IPS-11a (cell line): Measurements from ENCODE around the gene VDAC1.

ENCODE experiments used
- H3K4me3 ChIP-seq: one replicate; pipeline ENCODE4 v1.5.1; 2013; ENCODE audit warnings: low read depth, low read length, control low read depth

The VDAC1 gene

DNA sequence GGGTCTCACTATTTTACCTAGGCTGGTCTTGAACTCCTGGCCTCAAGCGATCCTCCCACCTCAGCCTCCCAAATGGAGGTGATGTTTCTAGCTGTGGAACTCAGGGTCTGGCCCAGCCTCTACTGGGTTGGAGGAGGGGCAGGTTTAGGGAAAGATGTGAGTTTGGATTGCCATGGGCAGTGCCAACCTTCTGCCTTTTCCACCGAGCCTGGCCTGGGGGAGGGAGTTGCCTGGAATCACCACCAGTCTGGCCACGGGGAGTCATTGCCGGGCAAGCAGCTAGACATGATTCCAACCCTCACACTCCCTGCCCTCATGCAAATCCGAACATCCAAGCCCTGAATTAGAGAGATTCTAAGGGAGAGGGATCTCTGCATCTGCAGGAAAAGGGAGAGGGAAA is 21.0 kb upstream of the VDAC1 start:
- no peak overlapping the region for H3K4me3 ChIP-seq

DNA sequence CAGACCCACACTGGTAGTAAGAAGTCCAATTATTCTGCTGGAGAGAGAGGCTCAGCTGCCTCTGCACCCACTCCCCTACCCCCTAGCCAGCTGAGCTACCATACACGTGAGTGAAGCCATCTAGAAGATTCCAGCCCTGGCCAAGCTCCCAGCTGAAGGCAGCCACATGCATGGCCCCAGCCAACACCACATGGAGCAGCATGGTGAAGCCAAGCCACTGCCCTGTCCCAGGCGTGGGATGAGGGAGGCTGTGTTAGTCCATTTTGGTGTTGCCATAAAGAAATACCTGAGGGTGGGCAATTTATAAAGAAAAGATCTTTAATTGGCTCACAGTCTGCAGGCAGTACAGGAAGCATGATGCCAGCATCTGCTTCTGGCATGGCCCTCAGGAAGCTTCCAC is 20.0 kb upstream of the VDAC1 start:
- H3K4me3 ChIP-seq, result no peak overlapping the region

DNA sequence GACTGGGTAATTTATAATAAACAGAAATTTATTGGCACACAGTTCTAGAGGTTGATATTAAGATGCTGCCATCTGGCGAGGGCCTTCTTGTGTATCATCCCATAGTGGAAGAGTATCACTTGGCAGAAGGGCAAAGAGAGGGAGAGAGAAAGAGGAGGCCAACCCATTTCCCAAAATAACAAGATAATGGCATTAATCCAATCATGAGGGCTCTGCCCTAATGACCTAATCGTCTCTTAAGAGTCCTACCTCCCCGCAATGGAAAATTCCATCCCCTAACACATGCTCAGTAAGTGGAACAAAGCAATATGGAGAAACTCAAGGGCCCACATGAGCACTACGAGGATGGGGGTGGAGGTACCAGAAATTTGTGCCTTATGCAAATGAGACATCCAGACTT is 17.6 kb upstream of the VDAC1 start:
- H3K4me3 ChIP-seq, result no peak overlapping the region

DNA sequence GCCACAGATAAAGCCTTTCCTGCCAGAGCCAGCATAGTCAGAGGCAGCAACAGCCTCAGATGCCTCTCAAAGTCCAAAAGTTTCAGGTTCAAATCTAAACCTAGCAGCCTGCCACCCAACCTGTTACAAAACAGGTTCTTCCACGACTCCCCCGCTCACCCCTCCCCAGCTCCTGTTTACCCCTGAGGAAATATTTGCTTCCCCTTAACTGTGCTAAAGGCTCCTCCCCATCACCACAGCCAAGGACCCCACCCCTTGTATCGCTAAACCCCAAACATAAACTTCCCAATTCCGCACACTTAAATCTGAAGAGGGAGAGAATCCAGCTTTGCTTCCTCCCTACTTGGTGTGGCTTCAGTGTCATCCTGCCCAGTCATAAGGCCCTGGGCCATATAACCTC is 15.4 kb upstream of the VDAC1 start:
- H3K4me3 ChIP-seq, result no peak overlapping the region

DNA sequence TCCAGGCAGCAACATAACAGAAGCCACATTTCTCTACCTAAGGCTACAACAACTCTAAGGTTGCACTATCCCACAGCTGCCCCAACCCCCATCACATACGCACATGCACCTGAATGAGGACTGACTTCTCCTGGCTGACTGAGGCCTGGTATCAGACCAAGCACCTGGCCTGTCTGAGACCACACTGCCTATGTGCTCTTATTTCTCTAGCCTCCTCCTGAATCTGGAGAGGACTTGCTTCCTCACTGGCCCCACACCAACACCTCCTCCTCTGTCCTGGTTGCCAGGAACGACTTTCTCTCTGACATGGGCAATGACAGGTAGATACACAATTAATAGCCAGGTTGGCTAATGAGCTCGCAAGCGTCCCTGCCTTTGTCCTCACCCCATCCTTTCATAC is 14.9 kb upstream of the VDAC1 start:
- H3K4me3 ChIP-seq, result no peak overlapping the region

DNA sequence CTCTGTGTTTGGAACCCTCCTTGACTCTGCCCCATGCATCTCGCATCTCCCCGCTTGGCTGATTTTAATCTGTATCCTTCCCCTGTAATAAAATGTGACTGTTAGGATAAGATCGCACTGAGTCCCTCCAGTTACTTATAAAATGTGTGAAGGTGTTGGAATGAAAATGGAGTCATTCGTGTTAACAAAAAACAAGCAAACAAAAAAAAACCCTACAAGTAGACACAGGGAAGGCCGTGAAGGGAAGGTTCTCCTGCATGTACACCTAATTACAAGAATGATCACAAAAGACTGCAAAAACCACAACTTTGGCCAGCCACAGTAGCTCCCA is 14.2 kb upstream of the VDAC1 start:
- no peak overlapping the region for H3K4me3 ChIP-seq

DNA sequence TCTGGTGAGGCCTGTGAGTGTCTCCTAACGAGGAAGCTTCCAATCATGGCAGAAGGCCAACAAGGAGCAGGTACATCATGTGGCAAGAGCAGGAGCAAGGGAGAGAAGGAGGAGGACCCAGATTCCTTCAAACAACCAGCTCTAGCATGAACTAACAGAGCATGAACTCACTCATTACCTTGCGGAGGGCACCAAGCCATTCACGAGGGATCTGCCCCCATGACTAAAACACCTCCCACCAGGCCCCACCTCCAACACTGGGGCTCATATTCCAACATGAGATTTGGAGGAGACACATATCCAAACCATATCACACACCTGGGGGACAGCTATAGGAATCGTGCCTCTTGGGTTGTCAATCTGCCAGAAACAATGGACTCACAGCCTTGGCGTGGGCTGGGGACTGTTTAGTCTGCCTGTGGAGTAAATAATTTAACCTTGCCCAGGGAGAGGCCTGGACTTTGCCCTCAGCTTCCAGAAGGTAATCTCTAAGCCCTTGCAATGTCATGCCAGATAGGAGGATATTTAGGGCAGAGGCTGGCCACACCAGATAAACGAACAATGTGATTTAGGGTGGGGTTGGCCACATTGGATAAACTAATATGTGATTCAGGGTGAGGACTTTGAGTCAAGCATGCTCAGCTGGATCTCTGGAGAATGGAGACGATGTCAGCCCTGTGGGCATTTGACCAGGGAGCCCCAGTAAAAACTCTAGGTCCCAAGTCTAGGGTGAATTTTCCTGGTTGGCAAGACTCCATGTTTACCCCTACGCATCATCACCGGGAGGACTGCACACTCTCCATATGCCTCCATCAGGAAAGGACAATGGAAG is 13.6 kb upstream of the VDAC1 start:
- H3K4me3 ChIP-seq, result no peak overlapping the region

DNA sequence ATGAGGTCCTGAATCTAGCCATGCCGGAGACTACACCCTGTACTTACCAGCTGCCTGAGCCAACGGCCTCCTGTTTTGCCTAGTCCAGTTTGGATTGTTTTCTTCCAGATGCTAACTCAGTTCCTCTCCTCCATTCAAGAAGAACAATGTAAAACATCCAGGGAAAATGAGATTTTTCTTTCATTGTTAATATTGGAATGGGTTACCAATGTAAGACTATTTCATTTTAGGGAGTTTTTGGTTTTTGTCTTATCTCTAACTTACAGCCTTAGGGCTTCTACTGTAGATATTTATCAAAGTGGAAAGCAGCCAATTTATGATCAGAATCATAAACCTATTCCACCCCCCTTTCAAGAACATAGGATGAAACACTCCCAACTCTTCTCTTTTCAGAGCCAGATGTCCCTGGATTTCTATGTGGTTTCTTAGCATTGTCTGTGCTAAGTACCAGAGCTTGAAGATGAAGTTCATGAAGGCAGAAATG is 3.5 kb upstream of the VDAC1 start:
- H3K4me3 ChIP-seq, result no peak overlapping the region

DNA sequence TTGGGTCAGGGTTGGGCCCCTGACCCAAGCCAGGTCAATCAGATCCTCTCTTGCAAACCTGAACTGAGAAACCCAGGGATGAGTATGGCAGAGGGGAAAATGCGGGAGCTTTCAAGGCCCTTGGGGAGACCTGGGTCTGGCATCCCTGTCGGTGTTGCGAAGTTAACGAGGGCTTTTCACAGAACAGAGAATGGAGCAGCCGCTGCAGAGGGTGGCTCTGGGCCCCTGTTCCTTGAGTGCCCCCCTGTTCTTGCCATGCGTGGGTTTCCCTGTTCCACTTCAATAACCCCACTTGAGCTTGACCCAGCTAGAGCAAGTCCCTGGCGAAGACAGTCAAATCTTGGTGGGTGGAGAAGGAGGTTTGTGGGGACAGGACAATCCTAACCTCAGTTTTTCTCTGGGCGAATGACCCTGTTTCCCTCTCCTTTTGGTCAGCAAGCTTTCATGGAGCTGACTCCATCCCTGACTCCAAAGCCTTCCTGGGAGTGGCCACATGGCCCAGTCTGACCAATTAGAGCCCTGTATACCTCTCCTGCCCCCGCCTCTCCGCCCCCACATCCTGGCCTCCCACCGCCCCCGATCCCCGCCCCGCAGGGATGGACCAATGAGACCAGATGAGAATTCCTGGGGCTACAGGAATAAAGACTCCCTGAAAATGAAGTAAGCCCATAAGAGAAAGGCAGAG is 2.9 kb upstream of the VDAC1 start:
- no peak overlapping the region for H3K4me3 ChIP-seq

DNA sequence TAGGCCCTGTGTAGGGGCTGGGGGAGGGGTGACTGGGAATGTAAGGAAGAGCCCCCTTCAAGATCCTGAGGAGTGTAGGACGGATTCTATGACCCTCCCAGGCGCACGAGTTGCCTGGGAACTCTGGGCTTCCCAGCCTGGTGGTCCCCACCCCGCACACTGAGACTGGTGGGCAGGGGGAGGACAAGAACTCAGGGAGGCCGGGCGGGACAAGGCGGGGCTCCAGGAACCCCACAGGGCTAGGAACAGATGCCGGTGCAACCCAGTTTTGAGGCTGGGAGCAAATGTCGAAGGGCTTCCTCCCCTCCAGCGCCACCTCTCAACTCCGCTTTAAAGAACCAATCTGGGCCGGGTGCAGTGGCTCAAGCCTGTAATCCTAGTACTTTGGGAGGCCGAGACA is 1.3 kb upstream of the VDAC1 start:
- H3K4me3 ChIP-seq, result no peak overlapping the region

DNA sequence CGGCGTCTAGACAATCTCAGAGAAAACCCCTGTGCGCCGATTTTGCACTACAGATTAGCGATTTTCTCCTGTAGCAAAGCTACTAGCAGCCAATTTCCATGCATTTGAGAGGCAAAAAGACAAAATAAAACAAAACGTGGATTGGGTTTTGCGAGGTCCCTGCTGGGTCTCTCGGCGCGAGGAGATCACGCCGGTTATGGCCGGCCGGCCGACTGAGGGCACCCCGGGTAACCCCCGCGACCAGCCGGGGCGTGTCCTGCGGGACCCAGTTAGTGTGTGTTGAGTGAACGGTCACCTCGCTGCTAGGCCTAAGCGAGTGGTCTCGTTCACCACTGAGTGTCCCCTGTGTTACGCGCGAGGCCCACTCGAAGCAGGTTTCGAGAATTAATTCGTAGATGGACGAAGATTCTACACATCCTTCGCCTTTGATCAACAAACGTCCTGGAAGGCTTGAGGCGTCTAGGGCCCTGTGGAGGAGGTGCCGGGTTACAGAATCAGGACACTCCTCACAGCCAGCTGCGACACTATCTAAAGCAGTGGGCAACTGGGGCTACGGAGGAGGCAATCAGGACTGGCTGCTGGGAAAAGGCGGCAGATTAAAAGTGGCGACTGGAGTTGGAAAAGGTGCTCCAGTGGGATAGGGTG is 764 bp upstream of the VDAC1 start:
- H3K4me3 ChIP-seq, result peak overlapping the region; percentile 85

DNA sequence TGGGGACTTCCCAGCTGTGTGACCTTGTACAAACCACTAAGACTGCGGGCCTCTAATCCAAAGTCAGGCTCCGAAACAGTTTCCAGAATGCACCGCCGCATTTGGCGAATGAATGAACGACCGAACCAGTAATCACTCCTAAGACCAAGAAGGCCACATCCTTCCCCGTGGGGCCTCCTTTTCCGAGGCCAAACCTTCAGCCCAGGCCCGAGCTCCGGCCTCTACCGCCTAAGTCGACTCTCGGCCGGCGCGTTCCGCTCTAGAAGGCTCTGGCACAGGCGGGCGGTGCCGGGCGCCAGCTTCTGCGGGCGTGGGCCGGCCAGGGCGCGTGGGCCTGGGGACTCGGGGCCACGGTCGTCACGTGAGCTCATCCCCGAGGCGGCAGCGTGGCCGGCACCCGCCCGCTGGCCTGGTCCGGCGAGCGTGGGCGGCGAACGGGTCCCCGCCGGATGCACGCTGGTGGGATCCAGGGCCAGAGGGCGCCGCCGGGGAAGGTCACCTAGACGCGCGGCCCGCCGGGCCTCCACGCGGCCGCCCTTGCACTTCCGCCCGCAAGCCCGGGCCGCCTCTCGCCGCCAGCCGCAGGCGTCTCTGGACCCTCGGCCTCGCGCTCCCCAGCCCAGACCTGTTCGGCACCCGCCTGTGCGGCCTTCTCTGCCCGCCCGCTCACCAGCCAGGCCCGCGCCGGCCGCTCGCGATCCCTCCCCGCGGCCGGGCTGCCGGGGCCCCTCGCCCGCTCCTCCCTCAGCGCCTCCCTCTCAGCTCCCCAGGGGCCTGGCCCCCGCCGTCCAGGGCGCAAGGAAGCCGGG is 754 bp downstream of the VDAC1 start:
- H3K4me3 ChIP-seq, result peak overlapping the region; percentile 85

DNA sequence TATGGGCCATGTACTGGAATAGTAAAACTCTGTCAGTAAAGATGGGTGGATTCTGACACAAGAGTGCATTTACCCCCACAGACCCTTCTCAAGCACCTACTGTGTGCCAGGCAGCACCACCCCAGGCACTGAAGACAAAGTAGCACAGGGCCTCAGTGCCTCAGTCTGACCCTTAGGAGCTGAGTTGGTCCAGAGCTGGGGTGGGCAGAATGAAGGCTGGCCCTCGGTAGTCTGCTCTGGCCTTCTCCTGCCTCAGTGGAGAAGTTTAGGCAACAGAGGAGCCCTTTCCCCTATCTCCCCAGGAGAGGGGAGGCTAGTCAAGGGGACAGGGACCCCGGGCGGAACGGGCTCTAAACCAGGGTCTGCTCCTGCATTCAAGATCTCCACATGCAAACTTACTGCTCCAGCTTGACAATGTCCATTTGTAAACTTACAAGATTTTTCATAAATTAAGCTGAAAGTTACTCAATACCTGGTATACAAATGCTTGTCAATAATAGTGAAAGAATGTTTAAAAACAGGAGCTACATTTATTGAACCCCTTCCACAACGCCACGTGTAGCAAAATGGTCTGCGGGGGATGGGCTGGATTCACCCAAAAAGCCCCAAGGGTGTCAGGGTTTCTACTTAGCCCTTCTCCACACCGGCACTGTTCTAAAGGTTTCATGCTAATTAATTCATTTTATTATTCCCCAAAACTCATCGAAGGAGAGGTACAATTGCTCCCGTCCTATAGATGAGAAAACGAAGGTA is 1.5 kb downstream of the VDAC1 start:
- H3K4me3 ChIP-seq, result peak overlapping the region; percentile 85

DNA sequence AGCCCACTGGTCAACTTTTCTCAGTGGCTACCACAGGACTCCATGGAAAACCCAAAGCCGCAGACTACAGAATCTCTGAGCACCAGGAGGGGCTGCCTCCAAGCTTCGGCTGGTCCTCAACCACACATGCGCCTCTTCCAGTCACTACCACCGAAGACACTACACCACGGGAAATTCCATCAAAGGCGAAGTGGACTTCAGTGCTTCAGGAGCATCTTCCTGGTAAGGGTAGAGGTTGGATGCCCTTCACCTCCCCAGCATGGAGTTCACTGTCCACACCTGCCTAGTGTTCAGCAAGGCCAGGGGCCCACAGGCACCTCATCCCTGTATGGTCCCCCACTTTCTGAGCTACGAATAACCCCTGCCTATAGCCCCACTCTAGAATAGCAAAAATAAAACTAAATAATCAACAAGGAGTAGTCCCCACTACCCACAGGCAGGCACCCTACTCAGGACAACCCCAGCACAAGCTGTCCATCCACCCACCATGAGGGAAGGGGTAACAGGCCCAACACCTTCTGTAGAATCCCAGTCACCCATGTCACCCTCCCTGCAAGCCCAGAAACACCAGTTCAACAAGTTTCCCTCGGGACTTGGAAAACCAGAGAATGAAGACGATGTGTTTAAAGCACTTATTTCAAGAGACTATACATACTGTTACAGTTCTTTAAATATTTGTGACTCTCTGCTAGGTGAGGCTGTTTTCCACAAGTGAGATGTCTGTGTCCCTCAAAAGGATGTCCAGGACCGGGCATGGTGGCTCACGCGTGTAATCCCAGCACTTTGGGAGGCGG is 2.6 kb downstream of the VDAC1 start:
- no peak overlapping the region for H3K4me3 ChIP-seq

DNA sequence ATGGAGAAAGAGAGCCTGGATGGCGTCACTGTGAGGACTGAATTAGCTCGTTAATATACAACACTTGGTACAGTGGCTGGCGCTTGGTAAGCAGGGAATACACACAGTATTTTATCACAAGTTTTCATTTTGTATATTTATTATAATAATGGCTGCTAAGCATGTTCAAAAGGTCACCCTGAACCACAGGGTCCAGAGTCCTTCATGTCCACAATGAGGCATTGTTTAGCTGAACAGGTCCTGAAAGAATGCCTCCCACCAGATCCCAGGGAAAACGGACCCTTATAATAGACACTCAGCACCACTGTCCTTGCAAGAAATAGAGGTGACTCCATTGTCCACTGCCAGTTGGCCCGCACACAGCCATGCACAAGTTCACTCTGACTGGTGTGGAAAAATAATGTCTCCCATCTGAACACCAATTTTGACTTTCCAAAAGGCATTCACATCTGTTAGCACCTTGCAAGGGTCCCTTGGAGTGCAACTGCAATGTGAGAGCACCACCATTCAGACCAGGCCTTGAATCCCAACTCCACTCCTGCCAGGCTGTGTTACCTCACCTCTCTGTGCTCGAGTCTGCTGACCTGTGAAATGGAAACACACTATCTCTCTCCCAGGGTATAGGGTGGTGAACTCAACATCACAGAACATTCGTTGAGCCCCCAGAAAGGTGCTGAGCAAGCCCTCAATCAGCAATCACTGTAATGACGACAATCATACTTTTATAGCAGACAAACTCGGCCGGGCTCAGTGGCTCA is 3.9 kb downstream of the VDAC1 start:
- no peak overlapping the region for H3K4me3 ChIP-seq

DNA sequence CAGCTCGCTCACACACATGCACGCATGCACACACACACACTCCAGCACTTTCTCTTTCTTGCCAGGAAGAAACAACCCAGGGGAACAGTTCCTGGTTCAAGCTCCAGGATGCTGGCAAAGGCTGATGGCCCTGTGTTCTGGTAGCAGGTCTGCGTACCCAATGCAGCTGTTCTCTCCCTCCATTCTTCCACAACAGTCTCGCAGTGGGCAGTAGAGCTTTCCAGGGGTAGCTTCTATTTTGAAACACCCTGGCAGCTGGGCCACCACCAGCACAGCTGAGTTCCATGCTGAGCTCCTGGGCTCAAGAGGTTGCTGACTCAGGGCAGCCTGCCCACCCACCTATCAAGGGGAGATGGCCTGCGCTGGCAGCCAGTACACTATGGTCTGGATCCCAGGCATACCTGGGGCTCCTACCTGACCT is 4.7 kb downstream of the VDAC1 start:
- no peak overlapping the region for H3K4me3 ChIP-seq

DNA sequence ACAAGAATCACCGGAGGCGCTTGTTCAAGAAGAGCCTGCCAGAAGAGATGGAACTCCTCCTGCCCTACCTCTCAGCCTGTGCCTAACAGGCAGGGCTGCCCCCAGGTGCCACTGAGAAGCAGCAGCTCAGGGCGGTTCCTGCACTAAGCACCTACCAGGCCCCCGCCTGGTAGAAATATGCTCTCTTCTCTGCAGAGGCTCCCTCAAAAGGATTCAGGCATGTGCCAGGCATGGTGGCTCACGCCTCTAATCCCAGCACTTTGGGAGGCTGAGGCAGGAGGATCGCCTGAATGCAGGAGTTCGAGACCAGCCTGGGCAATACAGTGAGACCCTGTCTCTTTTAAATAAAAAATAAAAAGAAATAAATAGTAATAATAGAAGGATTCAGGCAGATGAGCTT is 6.0 kb downstream of the VDAC1 start:
- H3K4me3 ChIP-seq, result no peak overlapping the region

DNA sequence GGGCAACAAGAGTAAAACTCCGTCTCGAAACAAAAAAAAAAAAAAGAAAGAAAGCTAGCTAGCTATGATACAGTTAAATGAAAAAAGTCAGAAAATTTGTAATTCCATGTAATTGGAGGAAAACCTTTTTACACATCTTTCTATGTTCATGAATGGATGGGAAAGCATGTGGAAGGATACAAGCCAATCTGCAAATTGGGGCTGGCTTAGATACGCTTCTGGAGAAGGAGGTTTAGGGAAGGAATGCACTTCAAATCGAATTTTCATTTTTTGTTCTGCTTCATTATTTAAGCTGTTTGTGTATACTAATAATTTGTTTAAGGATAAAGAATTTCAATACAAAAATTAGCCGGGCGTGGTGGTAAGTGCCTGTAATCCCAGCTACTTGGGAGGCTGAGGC is 6.7 kb downstream of the VDAC1 start:
- no peak overlapping the region for H3K4me3 ChIP-seq

DNA sequence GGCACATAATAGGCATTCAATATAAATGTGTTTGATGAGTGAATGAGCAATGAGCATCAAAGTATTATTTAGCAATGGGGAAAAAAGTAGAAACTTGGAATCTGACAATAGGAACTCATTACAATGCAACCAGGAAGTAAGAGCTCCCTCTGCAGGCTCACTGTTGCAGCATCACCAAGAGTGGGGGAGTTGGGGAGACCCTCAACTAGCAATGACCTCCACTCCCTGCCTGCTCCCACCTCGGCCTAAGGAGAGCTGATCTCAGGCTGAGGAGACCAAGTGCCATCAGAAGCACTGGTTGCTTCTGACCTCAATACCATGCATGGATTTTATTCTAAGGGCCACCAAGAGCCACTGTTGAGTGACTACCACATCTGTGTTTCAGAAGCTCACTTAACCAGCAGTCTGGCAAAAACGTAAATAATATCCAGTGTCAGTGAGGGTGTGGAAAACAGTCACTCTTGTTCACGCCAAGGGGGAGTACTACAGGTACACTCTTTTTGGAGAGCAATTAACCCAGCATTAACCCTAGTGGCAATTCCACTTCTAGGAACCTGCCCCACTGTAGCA is 8.0 kb downstream of the VDAC1 start:
- H3K4me3 ChIP-seq, result no peak overlapping the region
